Measurements from ENCODE around the gene HCST. TPM values are rescaled to one million over a fixed set of nuclear protein-coding genes. Genes with fewer than 3 reads are reported as not detected.

The HCST gene
- total RNA-seq, 2 donors from 2014 or later = 2.4 to 4.8 TPM

GRCh38 chr19:35939307-35940077 is 37.2 kb downstream of the HCST start:
- H3K27ac ChIP-seq = no peak overlapping the region
- intact Hi-C loops (cut with DNase I) = loop anchor here (10.0 kb wide), 1 partner anchor 195 kb away; the partner anchor contains the start of genes IGFLR1, LIN37, PSENEN and U2AF1L4
- no peak for DNase-seq
- H3K4me1 ChIP-seq = peaks cover 5% of the 10 kb centered on the region
- no peak for TF ChIP-seq CTCF (IDR thresholded peaks at IDR 0.05)
- no peak overlapping the region for H3K4me3 ChIP-seq
- H3K9me3 ChIP-seq = no peaks in the 10 kb centered on the region
- no peak overlapping the region for H3K9ac ChIP-seq (ENCODE audit: low read depth in 2 of 2, low read length in 2 of 2)
- H3K36me3 ChIP-seq = no peaks in the 10 kb centered on the region
- no peaks in the 10 kb centered on the region for H3K27me3 ChIP-seq

- Histone ChIP-seq H3K27ac (no peak overlapping the region), H3K9me3 (no peaks in the 10 kb centered on the region), H3K4me1 (peaks cover 5% of the 10 kb centered on the region), H3K4me3 (no peak overlapping the region), H3K36me3 (no peaks in the 10 kb centered on the region), H3K9ac (ENCODE audit: low read depth in 2 of 2, low read length in 2 of 2) (no peak overlapping the region), H3K27me3 (no peaks in the 10 kb centered on the region)
- no peak for DNase-seq
- TF ChIP-seq CTCF (IDR thresholded peaks at IDR 0.05) = no peak
- intact Hi-C loops (cut with DNase I) = no loop called here
Observed at GRCh38 chr19:35940078-35940775, 37.9 kb downstream of the HCST start.

- Histone ChIP-seq H3K4me3 (no peak overlapping the region), H3K9ac (ENCODE audit: low read depth in 2 of 2, low read length in 2 of 2) (no peak overlapping the region), H3K4me1 (peaks cover 5% of the 10 kb centered on the region), H3K27me3 (no peaks in the 10 kb centered on the region), H3K9me3 (no peaks in the 10 kb centered on the region), H3K36me3 (no peaks in the 10 kb centered on the region), H3K27ac (no peak overlapping the region)
- intact Hi-C loops (cut with DNase I) = no loop called here
- no peak for DNase-seq
- TF ChIP-seq CTCF (IDR thresholded peaks at IDR 0.05) = no peak
Observed at GRCh38 chr19:35940839-35941238, 38.5 kb downstream of the HCST start.

- Histone ChIP-seq H3K4me1 (no peaks in the 10 kb centered on the region), H3K9ac (ENCODE audit: low read depth in 2 of 2, low read length in 2 of 2) (no peak overlapping the region), H3K9me3 (no peaks in the 10 kb centered on the region), H3K27ac (no peak overlapping the region), H3K36me3 (no peaks in the 10 kb centered on the region), H3K4me3 (no peak overlapping the region), H3K27me3 (no peaks in the 10 kb centered on the region)
- DNase-seq = no peak
- intact Hi-C loops (cut with DNase I) = no loop called here
- TF ChIP-seq CTCF (IDR thresholded peaks at IDR 0.05) = no peak
Observed at GRCh38 chr19:35942235-35942634, 39.9 kb downstream of the HCST start.

GRCh38 chr19:35943321-35944301 is 41.3 kb downstream of the HCST start:
- no peak for DNase-seq
- intact Hi-C loops (cut with DNase I) = no loop called here
- no peaks in the 10 kb centered on the region for H3K36me3 ChIP-seq

More at GRCh38 chr19:35943321-35944301, 41.3 kb downstream of the HCST start:
- Histone ChIP-seq H3K4me1 (no peaks in the 10 kb centered on the region), H3K9ac (ENCODE audit: low read depth in 2 of 2, low read length in 2 of 2) (no peak overlapping the region), H3K27me3 (no peaks in the 10 kb centered on the region), H3K9me3 (no peaks in the 10 kb centered on the region), H3K4me3 (no peak overlapping the region), H3K27ac (no peak overlapping the region)
- TF ChIP-seq CTCF (IDR thresholded peaks at IDR 0.05) = no peak
